GM19238 (cell line): Measurements from ENCODE around the gene CDKN2A.

Experiments
- DNase-seq: peaks from one replicate; pipeline ENCODE4 v3.0.0; 2011; ENCODE audit warnings: low spot score; ENCODE audit not compliant: insufficient read length

Gene CDKN2A

GRCh38 chr9:21945606-21946005 lies 48.6 kb downstream of the CDKN2A start:
- DNase-seq: no peak

GRCh38 chr9:21943464-21943863 lies 50.7 kb downstream of the CDKN2A start:
- no peak for DNase-seq

GRCh38 chr9:21941337-21941995 lies 52.7 kb downstream of the CDKN2A start:
- DNase-seq: no peak

GRCh38 chr9:21936161-21936560 lies 58.0 kb downstream of the CDKN2A start:
- no peak for DNase-seq

GRCh38 chr9:21935631-21936030 lies 58.6 kb downstream of the CDKN2A start:
- DNase-seq: no peak

GRCh38 chr9:21933865-21934264 lies 60.3 kb downstream of the CDKN2A start:
- no peak for DNase-seq

- DNase-seq: no peak
Observed at GRCh38 chr9:21933281-21933680, 60.9 kb downstream of the CDKN2A start.

GRCh38 chr9:21931428-21931827 lies 62.8 kb downstream of the CDKN2A start:
- no peak for DNase-seq

GRCh38 chr9:21927752-21928151 lies 66.4 kb downstream of the CDKN2A start:
- DNase-seq: no peak

- no peak for DNase-seq
Observed at GRCh38 chr9:21923694-21924093, 70.5 kb downstream of the CDKN2A start.

- no peak for DNase-seq
Observed at GRCh38 chr9:21919377-21920362, 74.5 kb downstream of the CDKN2A start.
